IMR-90 (cell line): ENCODE data around the gene RNASE12.

ENCODE experiments used
- CEBPB ChIP-seq: IDR thresholded peaks from 2 replicates; pipeline ENCODE4 v1.6.1; 2012; ENCODE audit warnings: low read depth, low read length, improper control_type of control experiment
- CHD1 ChIP-seq: IDR thresholded peaks from 2 replicates; pipeline ENCODE4 v1.6.1; 2012; ENCODE audit warnings: low read depth, low read length, improper control_type of control experiment
- ELK1 ChIP-seq: fragments of 150-350 bp; IDR thresholded peaks from 2 replicates; pipeline ENCODE4 v1.6.1; 2016; ENCODE audit warnings: low read depth, mild to moderate bottlenecking, low read length, moderate library complexity, borderline replicate concordance
- MAFK ChIP-seq: IDR thresholded peaks from 2 replicates; pipeline ENCODE4 v1.6.1; 2012; ENCODE audit warnings: low read depth, low read length, improper control_type of control experiment
- MAZ ChIP-seq: IDR thresholded peaks from 2 replicates; pipeline ENCODE4 v1.6.1; 2012; ENCODE audit warnings: low read depth, mild to moderate bottlenecking, low read length, improper control_type of control experiment, moderate library complexity, borderline replicate concordance
- MXI1 ChIP-seq: IDR thresholded peaks from 2 replicates; pipeline ENCODE4 v1.6.1; 2012; ENCODE audit warnings: low read depth, mild to moderate bottlenecking, low read length, moderate library complexity, borderline replicate concordance
- POLR2A ChIP-seq: IDR thresholded peaks from 2 replicates; pipeline ENCODE4 v1.6.1; 2012; ENCODE audit warnings: mild to moderate bottlenecking, low read depth, low read length
- RAD21 ChIP-seq: IDR thresholded peaks from 2 replicates; pipeline ENCODE4 v1.6.1; 2012; ENCODE audit warnings: low read length, improper control_type of control experiment
- RCOR1 ChIP-seq: IDR thresholded peaks from 2 replicates; pipeline ENCODE4 v1.6.1; 2012; ENCODE audit warnings: mild to moderate bottlenecking, low read length, improper control_type of control experiment; ENCODE audit not compliant: insufficient replicate concordance
- TF ChIP-seq, protein P1 (sequence below): conservative IDR thresholded peaks from 2 replicates; pipeline ENCODE4 v1.5.1; 2012; ENCODE audit warnings: mild to moderate bottlenecking, low read depth, low read length, improper control_type of control experiment
- TF ChIP-seq, protein P2 (sequence below): fragments of 150-350 bp; IDR thresholded peaks from 2 replicates; pipeline ENCODE4 v1.6.1; 2017; ENCODE audit warnings: mild to moderate bottlenecking, antibody characterized with exemption, low read length, low read depth

GRCh38 chr14:20608383-20609110 is 17.4 kb upstream of the RNASE12 start:
- TF ChIP-seq, protein P1, sequence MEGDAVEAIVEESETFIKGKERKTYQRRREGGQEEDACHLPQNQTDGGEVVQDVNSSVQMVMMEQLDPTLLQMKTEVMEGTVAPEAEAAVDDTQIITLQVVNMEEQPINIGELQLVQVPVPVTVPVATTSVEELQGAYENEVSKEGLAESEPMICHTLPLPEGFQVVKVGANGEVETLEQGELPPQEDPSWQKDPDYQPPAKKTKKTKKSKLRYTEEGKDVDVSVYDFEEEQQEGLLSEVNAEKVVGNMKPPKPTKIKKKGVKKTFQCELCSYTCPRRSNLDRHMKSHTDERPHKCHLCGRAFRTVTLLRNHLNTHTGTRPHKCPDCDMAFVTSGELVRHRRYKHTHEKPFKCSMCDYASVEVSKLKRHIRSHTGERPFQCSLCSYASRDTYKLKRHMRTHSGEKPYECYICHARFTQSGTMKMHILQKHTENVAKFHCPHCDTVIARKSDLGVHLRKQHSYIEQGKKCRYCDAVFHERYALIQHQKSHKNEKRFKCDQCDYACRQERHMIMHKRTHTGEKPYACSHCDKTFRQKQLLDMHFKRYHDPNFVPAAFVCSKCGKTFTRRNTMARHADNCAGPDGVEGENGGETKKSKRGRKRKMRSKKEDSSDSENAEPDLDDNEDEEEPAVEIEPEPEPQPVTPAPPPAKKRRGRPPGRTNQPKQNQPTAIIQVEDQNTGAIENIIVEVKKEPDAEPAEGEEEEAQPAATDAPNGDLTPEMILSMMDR: no peak
- TF ChIP-seq POLR2A (no peak), CEBPB (no peak), MXI1 (no peak), ELK1 (no peak), RAD21 (no peak), CHD1 (no peak), RCOR1 (no peak), MAFK (no peak), MAZ (no peak)
- TF ChIP-seq, protein P2, sequence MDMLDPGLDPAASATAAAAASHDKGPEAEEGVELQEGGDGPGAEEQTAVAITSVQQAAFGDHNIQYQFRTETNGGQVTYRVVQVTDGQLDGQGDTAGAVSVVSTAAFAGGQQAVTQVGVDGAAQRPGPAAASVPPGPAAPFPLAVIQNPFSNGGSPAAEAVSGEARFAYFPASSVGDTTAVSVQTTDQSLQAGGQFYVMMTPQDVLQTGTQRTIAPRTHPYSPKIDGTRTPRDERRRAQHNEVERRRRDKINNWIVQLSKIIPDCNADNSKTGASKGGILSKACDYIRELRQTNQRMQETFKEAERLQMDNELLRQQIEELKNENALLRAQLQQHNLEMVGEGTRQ: no peak
